H1 (cell line): ENCODE results near the gene RPS3. TPM values are rescaled to one million over a fixed set of nuclear protein-coding genes. Genes with fewer than 3 reads are reported as not detected.

ENCODE experiments used
- CTCF ChIA-PET: fragments of 300-600 bp; sonication (Branson Sonifier 250); formaldehyde crosslinking; loops from one replicate; lab custom pipeline; 2021; ENCODE audit not compliant: partially characterized antibody; lab: Charles Lee
- POLR2A ChIA-PET: fragments of 300-600 bp; sonication (Branson Sonifier 250); formaldehyde crosslinking; loops from one replicate; lab custom pipeline; 2021; ENCODE audit warnings: inconsistent platforms; ENCODE audit not compliant: partially characterized antibody; lab: Charles Lee
- DNase-seq, 2 experiments: peaks; one replicate each; pipeline versions ENCODE4 v3.0.0 to v3.0.0-alpha.2; 2010 to 2022; ENCODE audit warnings: low spot score in 2 of 2, low read depth in 1 of 2, mixed read lengths in 1 of 2
- FAIRE-seq: peaks from 2 replicates; lab custom pipeline; 2011; peaks lifted over from hg19 to GRCh38; lab: Jason Lieb, UNC
- H2AFZ ChIP-seq: 2 replicates; pipeline ENCODE4 v1.8.1; 2012; ENCODE audit warnings: low read length, inconsistent platforms
- H2AK5ac ChIP-seq: 2 replicates; pipeline ENCODE4 v1.6.1; 2013; ENCODE audit warnings: low read depth, low read length
- H2BK120ac ChIP-seq: replicated peaks from 2 replicates; pipeline ENCODE3; 2013; ENCODE audit warnings: low read depth, low read length, inconsistent platforms
- H2BK12ac ChIP-seq: 2 replicates; pipeline ENCODE4 v1.6.1; 2013; ENCODE audit warnings: low read depth, low read length
- H2BK15ac ChIP-seq: 2 replicates; pipeline ENCODE4 v1.6.1; 2013; ENCODE audit warnings: low read length
- H2BK20ac ChIP-seq: 2 replicates; pipeline ENCODE4 v1.6.1; 2013; ENCODE audit warnings: low read length
- H2BK5ac ChIP-seq: 2 replicates; pipeline ENCODE4 v1.6.1; 2013; ENCODE audit warnings: low read depth, low read length
- H3K14ac ChIP-seq: 2 replicates; pipeline ENCODE4 v1.6.1; 2013; ENCODE audit warnings: inconsistent platforms; ENCODE audit not compliant: insufficient read length
- H3K18ac ChIP-seq: 2 replicates; pipeline ENCODE4 v1.6.1; 2013; ENCODE audit warnings: low read length; ENCODE audit errors: extremely low read depth
- H3K23ac ChIP-seq: 2 replicates; pipeline ENCODE4 v1.6.1; 2013; ENCODE audit warnings: inconsistent platforms; ENCODE audit not compliant: insufficient read length
- H3K23me2 ChIP-seq: 2 replicates; pipeline ENCODE4 v1.6.1; 2013; ENCODE audit warnings: low read depth, low read length
- H3K27ac ChIP-seq: 2 replicates; pipeline ENCODE4 v1.6.1; 2011; ENCODE audit warnings: low read depth, low read length, inconsistent platforms
- H3K27me3 ChIP-seq, 4 experiments: replicated peaks in 1 of 4; 1 replicate in 1 of 4; 2 replicates in 3 of 4; pipeline versions ENCODE4 v1.6.1 to v1.8.1; 2011 to 2013; ENCODE audit warnings: low read length in 3 of 4, mild to moderate bottlenecking in 3 of 4, inconsistent platforms in 2 of 4, mixed read lengths in 2 of 4, moderate library complexity in 1 of 4; ENCODE audit not compliant: control insufficient read depth in 3 of 4, insufficient read depth in 3 of 4; ENCODE audit errors: extremely low read depth in 1 of 4
- H3K36me3 ChIP-seq, 4 experiments: 2 replicates each; pipeline versions ENCODE4 v1.6.1 to v1.8.1; 2011 to 2013; ENCODE audit warnings: mild to moderate bottlenecking in 4 of 4, low read length in 3 of 4, moderate library complexity in 2 of 4, control low read depth in 1 of 4, inconsistent platforms in 1 of 4; ENCODE audit not compliant: insufficient read depth in 4 of 4, control insufficient read depth in 2 of 4
- H3K4ac ChIP-seq: replicated peaks from 2 replicates; pipeline ENCODE3; 2013; ENCODE audit warnings: low read length, low read depth, mixed read lengths, inconsistent platforms; ENCODE audit not compliant: insufficient read length
- H3K4me1 ChIP-seq, 4 experiments: replicated peaks in 1 of 4; 1 replicate in 1 of 4; 2 replicates in 3 of 4; pipeline versions ENCODE4 v1.6.1 to v1.8.1; 2011 to 2013; ENCODE audit warnings: low read length in 3 of 4, inconsistent platforms in 2 of 4, mixed read lengths in 1 of 4; ENCODE audit not compliant: insufficient read depth in 4 of 4, control insufficient read depth in 3 of 4
- H3K4me2 ChIP-seq, 2 experiments: 2 replicates each; pipeline versions ENCODE4 v1.6.1 to v1.8.1; 2011 to 2013; ENCODE audit warnings: low read depth in 2 of 2, low read length in 2 of 2, control low read depth in 1 of 2, inconsistent platforms in 1 of 2, mild to moderate bottlenecking in 1 of 2; ENCODE audit not compliant: insufficient read depth in 1 of 2
- H3K4me3 ChIP-seq, 4 experiments: fragments of 200-600, 300-600 bp in 1 of 4; sonication (generic), shearing (Covaris generic), sonication (Bioruptor Twin) in 1 of 4; 2 replicates each; pipeline versions ENCODE4 v1.5.1 to v1.8.1; 2011 to 2016; ENCODE audit warnings: low read length in 4 of 4, low read depth in 3 of 4, control low read depth in 2 of 4, inconsistent platforms in 2 of 4, mild to moderate bottlenecking in 2 of 4, mixed read lengths in 1 of 4, moderate library complexity in 1 of 4; ENCODE audit not compliant: insufficient read depth in 2 of 4; ENCODE audit errors: extremely low read depth in 1 of 4
- H3K56ac ChIP-seq: replicated peaks from 2 replicates; pipeline ENCODE3; 2013; ENCODE audit warnings: low read depth, mild to moderate bottlenecking, mixed read lengths, low read length, inconsistent platforms; ENCODE audit not compliant: insufficient read length
- H3K79me1 ChIP-seq: 2 replicates; pipeline ENCODE4 v1.6.1; 2013; ENCODE audit warnings: low read depth, low read length, control low read depth
- H3K79me2 ChIP-seq, 2 experiments: 2 replicates each; pipeline versions ENCODE4 v1.6.1 to v1.8.1; 2012 to 2013; ENCODE audit warnings: low read length in 2 of 2, mild to moderate bottlenecking in 2 of 2, inconsistent platforms in 1 of 2; ENCODE audit not compliant: insufficient read depth in 2 of 2, control insufficient read depth in 1 of 2
- H3K9ac ChIP-seq, 4 experiments: replicated peaks in 1 of 4; 1 replicate in 1 of 4; 2 replicates in 3 of 4; pipeline versions ENCODE4 v1.6.1 to v1.8.1; 2011 to 2013; ENCODE audit warnings: low read depth in 3 of 4, low read length in 3 of 4, control low read depth in 2 of 4, mild to moderate bottlenecking in 2 of 4, moderate library complexity in 2 of 4, inconsistent platforms in 1 of 4; ENCODE audit errors: extremely low read depth in 1 of 4
- H3K9me3 ChIP-seq, 2 experiments: 2 replicates each; pipeline versions ENCODE4 v1.6.1 to v1.8.1; 2012 to 2013; ENCODE audit warnings: mild to moderate bottlenecking in 2 of 2, moderate library complexity in 2 of 2, control low read depth in 1 of 2, inconsistent platforms in 1 of 2, low read depth in 1 of 2, low read length in 1 of 2, mixed read lengths in 1 of 2; ENCODE audit not compliant: insufficient read depth in 2 of 2
- H4K20me1 ChIP-seq, 2 experiments: replicated peaks in 1 of 2; 2 replicates each; pipeline versions ENCODE3 to v1.8.1; 2011 to 2013; ENCODE audit warnings: inconsistent platforms in 2 of 2, low read length in 2 of 2, mild to moderate bottlenecking in 1 of 2; ENCODE audit not compliant: insufficient read depth in 2 of 2, control insufficient read depth in 1 of 2
- H4K5ac ChIP-seq: 2 replicates; pipeline ENCODE4 v1.6.1; 2013; ENCODE audit warnings: low read length, low read depth, mixed read lengths, inconsistent platforms; ENCODE audit not compliant: insufficient read length
- H4K8ac ChIP-seq: 2 replicates; pipeline ENCODE4 v1.8.0; 2013; ENCODE audit warnings: mild to moderate bottlenecking, moderate library complexity, low read length, inconsistent platforms; ENCODE audit not compliant: insufficient read depth; ENCODE audit errors: extremely low read depth
- H4K91ac ChIP-seq: replicated peaks from 2 replicates; pipeline ENCODE3; 2013; ENCODE audit warnings: low read length, mixed read lengths, inconsistent platforms; ENCODE audit not compliant: insufficient read length
- E2F6 ChIP-seq: IDR thresholded peaks from 2 replicates; pipeline ENCODE4 v1.6.1; 2012; ENCODE audit warnings: inconsistent platforms
- SIRT6 ChIP-seq: IDR thresholded peaks from one replicate; pipeline ENCODE4 v1.7.1; 2012; ENCODE audit warnings: low read length, inconsistent platforms
- WGBS, 2 experiments: shearing (Covaris generic) in 1 of 2; methylation state at CpG; one replicate each; pipeline versions ENCODE4 v1.1.6 to v1.1.7; 2013 to 2015; ENCODE audit warnings: low lambda C conversion rate in 2 of 2, mixed read lengths in 2 of 2, inconsistent platforms in 1 of 2, low coverage in 1 of 2, missing lambda C conversion rate in 1 of 2; ENCODE audit not compliant: insufficient replicate concordance in 2 of 2, insufficient coverage in 1 of 2, insufficient read length in 1 of 2; ENCODE audit errors: extremely low coverage in 1 of 2, missing lambda C conversion rate in 1 of 2; 5-methylcytosine and 5-hydroxymethylcytosine counted together
- polyA plus RNA-seq, 7 experiments: library from polyadenylated mRNA; depleted of rRNA in 3 of 7; stranded (reverse) in 5 of 7; unstranded in 2 of 7; fragments of >200 nt in 5 of 7; fragments of 200-250 nt in 2 of 7; gene quantifications; 1 replicate in 5 of 7; 2 replicates in 1 of 7; 4 replicates in 1 of 7; pipeline versions ENCODE4 v1.2.1 to v1.2.3, GENCODE V29; 2011 to 2013; ENCODE audit warnings: missing spikeins in 2 of 7, mixed read lengths in 2 of 7
- total RNA-seq: library from RNA; stranded (reverse); fragmentation: NEBNext Ultra II Directional; extraction: Animal tissue kit (Norgen Biotek cat#: 25700); gene quantifications from 2 replicates; pipeline ENCODE4 v1.2.1, GENCODE V29; 2021

The RPS3 gene
- total and polyA plus RNA-seq, 2 of the 8 experiments (the other 6 are each of a cell fraction or from before 2014, with no cell fraction given), result 3,813 to 4,194 TPM

DNA sequence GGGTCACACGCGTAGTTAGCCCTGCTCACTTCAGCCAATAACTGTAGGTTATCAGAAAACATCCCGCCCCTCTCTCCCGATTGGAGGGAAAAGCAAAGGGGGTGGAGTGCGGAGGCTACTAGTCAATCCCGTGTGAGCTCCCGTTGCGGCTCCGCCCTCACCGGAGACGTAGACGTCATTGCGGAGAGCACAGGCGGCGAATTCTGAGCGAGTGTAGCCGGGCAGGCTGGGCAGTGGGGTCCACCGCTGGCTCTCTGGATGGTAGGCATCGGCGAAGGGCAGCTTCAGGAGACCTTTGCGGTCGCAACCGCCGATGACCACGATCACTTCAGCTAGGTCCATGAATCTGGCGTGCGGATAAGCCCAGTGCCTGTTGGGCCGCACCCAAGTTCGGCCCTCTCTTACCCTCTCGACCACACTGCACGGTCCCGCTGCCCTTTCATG lies 29.0 kb downstream of the RPS3 start:
- Histone ChIP-seq H3K4me1 (peaks cover 0 to 23% (median 15%) of the 10 kb centered on the region in 4 experiments; a peak in 6 of 7 replicates), H4K20me1 (peaks cover 2 to 3% of the 10 kb centered on the region in 2 experiments), H3K18ac (no peak overlapping the region), H2BK120ac (no peak overlapping the region), H2AFZ (no peak overlapping the region), H3K14ac (no peak overlapping the region), H3K9ac (no peak overlapping the region; a peak in 1 of 7 replicates), H4K8ac (no peak overlapping the region), H3K79me2 (no peaks in the 10 kb centered on the region), H3K27me3 (peaks cover 47 to 66% (median 60%) of the 10 kb centered on the region in 4 experiments), H3K4ac (no peak overlapping the region), H3K9me3 (peaks cover 9 to 19% of the 10 kb centered on the region in 2 experiments; a peak in 3 of 4 replicates), H3K27ac (no peak overlapping the region), H2AK5ac (no peak overlapping the region), H2BK20ac (no peak overlapping the region), H2BK15ac (no peak overlapping the region), H3K4me3 (no peak overlapping the region), H3K23me2 (peaks cover 8% of the 10 kb centered on the region; the same call in 1 of the 2 replicates), H3K4me2 (no peak overlapping the region; a peak in 1 of 4 replicates), H2BK12ac (no peak overlapping the region), H2BK5ac (no peak overlapping the region), H4K91ac (no peak overlapping the region), H3K36me3 (peaks cover 0 to 17% (median 0%) of the 10 kb centered on the region in 4 experiments; a peak in 4 of 8 replicates), H4K5ac (no peak overlapping the region), H3K56ac (no peak overlapping the region), H3K79me1 (no peaks in the 10 kb centered on the region), H3K23ac (no peak overlapping the region)
- FAIRE-seq (no peak), DNase-seq (no peak)
- peak; percentile 56; the same call in 1 of the 2 replicates for TF ChIP-seq E2F6
- TF ChIP-seq SIRT6, result no peak
- ChIA-PET CTCF (interaction anchor here (0.5 to 18.5 kb wide), 10 partner anchors 15 to 455 kb away, joined by 3 to 201 read pairs (median 4); no protein-coding TSS in a partner anchor), POLR2A (interaction anchor here (0.8 to 27.9 kb wide), 6 partner anchors 9 to 41 kb away, joined by 3 to 570 read pairs (median 5); partner anchors contain the start of gene RPS3)
- 84% methylated on average over 22 of the region's 32 CpGs; no CpG with 5 or more reads in 1 of the 2 experiments for WGBS, 2 experiments
